ENCODE results near the gene ALK. TPM values are rescaled to one million over a fixed set of nuclear protein-coding genes. Genes with fewer than 3 reads are reported as not detected.

Gene ALK
- total RNA-seq, 3 donors from 2014 or later = not detected

DNA sequence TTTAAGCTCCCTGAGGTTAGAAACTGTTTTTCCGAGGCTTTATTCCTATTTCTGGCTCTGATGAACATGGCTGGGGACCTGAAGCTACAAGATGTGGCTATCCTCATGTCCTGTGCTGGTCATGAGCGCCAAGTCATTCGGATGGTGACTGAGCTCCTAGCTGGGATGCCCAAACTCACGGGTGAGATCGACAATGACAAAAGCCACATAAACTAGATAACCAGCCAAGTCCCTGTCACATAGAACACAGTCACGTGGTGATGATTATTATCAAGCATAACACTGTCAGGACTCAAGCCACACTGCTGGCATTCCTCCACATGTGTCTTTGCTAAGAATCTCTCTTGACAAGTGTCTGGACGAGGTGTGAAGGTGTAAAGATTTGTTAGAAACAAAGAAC, 531.2 kb downstream of the ALK start:
- H3K4me3 Mint-ChIP-seq = no peak overlapping the region
- ATAC-seq (no peak), DNase-seq (no peak)
- peaks cover 39% of the 10 kb centered on the region for H3K27me3 Mint-ChIP-seq (ENCODE audit: low read depth)
- H3K36me3 Mint-ChIP-seq (ENCODE audit: insufficient read depth) = no peaks in the 10 kb centered on the region
- H3K9me3 Mint-ChIP-seq = no peaks in the 10 kb centered on the region
- no peaks in the 10 kb centered on the region for H3K4me1 Mint-ChIP-seq (ENCODE audit: low read depth)

DNA sequence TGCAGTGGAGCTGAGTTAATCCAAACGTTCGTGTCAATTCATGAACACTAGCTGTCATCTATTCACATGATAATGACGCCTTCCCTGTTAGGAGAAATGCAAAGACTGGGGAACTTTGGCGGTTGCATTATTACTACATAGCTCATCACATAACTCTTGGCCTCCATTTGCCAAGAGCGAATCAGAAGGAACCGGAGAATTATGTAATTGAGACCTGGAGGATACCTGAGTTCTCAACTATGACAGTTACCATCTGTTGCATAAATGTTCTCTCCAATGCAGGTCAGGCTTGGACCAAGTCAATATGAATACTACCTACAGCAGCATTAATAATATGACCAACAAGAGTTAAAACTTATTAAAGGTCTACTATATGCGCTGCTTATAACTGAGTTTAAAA, 531.7 kb downstream of the ALK start:
- Mint-ChIP-seq H3K36me3 (ENCODE audit: insufficient read depth) (no peaks in the 10 kb centered on the region), H3K27me3 (ENCODE audit: low read depth) (peaks cover 37% of the 10 kb centered on the region)

DNA sequence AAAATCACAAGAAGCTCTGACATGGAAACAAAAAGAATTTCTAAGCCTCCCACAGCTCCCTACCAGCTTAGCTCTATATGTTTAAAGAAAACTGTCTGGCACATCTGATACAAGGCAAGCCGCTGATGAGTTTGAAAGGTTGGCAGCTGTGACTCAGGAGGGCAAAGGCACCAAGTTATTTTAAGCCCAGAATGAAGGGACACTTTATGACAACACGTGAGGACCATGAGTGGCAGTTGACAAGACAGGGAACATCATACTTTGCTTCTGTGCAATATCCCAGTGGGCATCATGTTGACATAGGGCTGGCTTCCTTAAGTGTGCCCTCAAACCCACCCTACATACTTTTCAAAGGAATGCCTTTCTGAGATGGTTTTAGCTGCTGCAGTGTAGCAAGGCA, 533.3 kb downstream of the ALK start:
- Mint-ChIP-seq H3K9me3 (no peaks in the 10 kb centered on the region), H3K27me3 (ENCODE audit: low read depth) (peaks cover 37% of the 10 kb centered on the region), H3K36me3 (ENCODE audit: insufficient read depth) (no peaks in the 10 kb centered on the region), H3K4me1 (ENCODE audit: low read depth) (no peaks in the 10 kb centered on the region), H3K4me3 (no peak overlapping the region)
- no peak for DNase-seq
- ATAC-seq = no peak

More for the DNA sequence above, 531.7 kb downstream of the ALK start:
- ATAC-seq (no peak), DNase-seq (no peak)
- H3K4me1 Mint-ChIP-seq (ENCODE audit: low read depth) = no peaks in the 10 kb centered on the region
- H3K4me3 Mint-ChIP-seq = no peak overlapping the region
- H3K9me3 Mint-ChIP-seq = no peaks in the 10 kb centered on the region

DNA sequence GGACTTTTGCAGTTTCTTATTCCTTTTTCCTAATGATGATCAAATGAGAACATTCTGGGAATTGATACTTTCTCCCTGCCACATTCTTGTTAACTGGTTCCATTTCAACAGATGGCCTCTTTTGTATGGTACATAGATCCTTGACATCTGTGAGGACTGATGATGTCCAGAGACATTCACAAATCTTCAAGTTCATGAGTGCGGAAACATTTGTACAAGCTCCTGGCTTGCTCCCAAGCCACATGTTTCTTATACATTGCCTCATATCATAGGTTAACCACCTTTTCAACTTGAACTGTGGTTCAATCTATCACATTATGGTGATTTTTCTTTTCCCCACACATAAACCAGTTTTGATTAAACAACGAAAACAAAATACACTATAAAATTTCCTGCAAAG, 538.9 kb downstream of the ALK start:
- H3K4me3 Mint-ChIP-seq = no peak overlapping the region

DNA sequence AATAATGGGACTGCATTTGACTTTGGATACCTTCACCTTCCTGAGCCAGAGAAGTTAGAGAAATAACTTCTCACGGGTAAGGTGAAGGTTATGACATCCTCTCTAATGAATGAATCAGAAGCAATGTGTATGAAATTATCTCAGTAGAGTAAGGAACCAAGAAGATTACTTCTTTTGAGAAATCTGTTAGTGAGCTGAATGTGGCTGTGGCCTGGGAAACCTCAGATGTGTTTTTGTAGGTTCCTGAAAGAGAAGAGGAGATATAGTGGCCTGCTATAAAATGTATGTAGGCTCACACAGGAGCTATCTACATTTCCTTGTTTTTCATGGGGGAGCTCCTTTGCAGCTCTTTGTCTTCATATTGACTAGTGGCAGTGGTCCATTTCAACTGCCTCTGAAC, 543.6 kb downstream of the ALK start:
- Mint-ChIP-seq H3K27me3 (ENCODE audit: low read depth) (peaks cover 11% of the 10 kb centered on the region), H3K36me3 (ENCODE audit: insufficient read depth) (no peaks in the 10 kb centered on the region), H3K4me1 (ENCODE audit: low read depth) (no peaks in the 10 kb centered on the region), H3K9me3 (no peaks in the 10 kb centered on the region), H3K4me3 (no peak overlapping the region)
- DNase-seq = no peak
- no peak for ATAC-seq

More for the DNA sequence above, 538.9 kb downstream of the ALK start:
- no peak for DNase-seq
- Mint-ChIP-seq H3K36me3 (ENCODE audit: insufficient read depth) (no peaks in the 10 kb centered on the region), H3K27me3 (ENCODE audit: low read depth) (peaks cover 24% of the 10 kb centered on the region), H3K9me3 (no peaks in the 10 kb centered on the region), H3K4me1 (ENCODE audit: low read depth) (no peaks in the 10 kb centered on the region)
- ATAC-seq = no peak

DNA sequence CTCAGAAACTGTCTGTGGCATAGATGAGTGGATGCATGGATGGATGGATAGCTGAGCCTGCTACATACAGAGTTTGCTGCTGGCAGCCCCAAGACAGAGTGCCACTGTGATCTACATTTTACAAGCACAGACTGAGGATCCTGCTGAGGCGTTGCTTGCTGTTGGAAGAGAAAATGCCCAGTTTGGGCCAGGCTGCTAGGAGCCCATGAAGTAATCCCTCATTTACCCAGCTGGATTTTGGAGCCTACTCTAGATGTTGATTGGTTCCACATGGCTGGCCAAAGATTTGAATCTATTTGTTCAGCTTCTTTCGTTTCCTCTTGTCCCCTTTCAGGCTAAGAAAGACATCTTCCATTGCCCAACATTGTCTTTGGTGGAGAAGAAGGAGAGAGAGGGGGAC, 544.8 kb downstream of the ALK start:
- ATAC-seq = no peak
- Mint-ChIP-seq H3K9me3 (no peaks in the 10 kb centered on the region), H3K36me3 (ENCODE audit: insufficient read depth) (no peaks in the 10 kb centered on the region), H3K4me1 (ENCODE audit: low read depth) (no peaks in the 10 kb centered on the region), H3K4me3 (no peak overlapping the region), H3K27me3 (ENCODE audit: low read depth) (peaks cover 17% of the 10 kb centered on the region)
- DNase-seq = no peak

DNA sequence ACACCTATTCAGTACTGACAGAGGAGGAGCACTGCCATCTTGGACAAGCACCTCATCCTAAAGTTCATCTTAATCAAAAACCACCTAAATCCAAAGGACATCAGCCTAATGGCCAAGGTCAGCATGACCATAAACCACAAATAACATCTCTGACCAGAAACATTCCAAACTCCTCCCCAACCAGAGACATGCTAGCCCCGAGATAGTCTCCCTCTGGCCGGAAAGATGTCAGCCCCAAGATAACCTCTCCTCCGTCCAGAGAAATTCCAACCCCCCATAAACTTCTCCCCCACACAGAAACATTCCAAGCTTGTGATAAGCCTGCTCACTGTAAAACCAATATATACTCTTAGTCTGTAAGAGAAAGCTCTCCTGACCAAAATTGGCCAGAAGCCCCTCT, 545.5 kb downstream of the ALK start:
- Mint-ChIP-seq H3K4me3 (no peak overlapping the region), H3K9me3 (no peaks in the 10 kb centered on the region), H3K27me3 (ENCODE audit: low read depth) (peaks cover 21% of the 10 kb centered on the region), H3K4me1 (ENCODE audit: low read depth) (no peaks in the 10 kb centered on the region), H3K36me3 (ENCODE audit: insufficient read depth) (no peaks in the 10 kb centered on the region)
- no peak for ATAC-seq
- DNase-seq = no peak

DNA sequence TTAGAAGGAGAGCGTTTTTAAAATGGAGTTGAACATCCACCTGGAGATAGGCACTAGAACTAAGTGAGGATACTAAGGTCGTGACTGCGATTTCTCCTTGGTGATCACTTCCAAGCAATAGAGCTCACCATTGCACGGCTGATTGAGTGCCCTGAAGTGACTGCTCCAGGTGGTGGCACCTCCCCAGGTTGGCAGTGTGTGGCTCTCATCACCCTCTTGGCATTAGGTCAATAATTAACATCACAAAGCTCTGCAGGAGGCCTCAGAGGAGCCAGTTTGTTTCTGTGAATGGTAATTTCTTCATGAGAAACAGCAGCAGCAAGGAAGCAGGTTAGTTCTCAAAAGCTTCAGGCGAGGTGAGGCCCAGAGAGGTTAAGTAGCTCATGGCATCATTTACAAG, 546.6 kb downstream of the ALK start:
- DNase-seq (no peak), ATAC-seq (no peak)
- Mint-ChIP-seq H3K27me3 (ENCODE audit: low read depth) (peaks cover 20% of the 10 kb centered on the region), H3K36me3 (ENCODE audit: insufficient read depth) (no peaks in the 10 kb centered on the region), H3K4me3 (no peak overlapping the region), H3K4me1 (ENCODE audit: low read depth) (no peaks in the 10 kb centered on the region), H3K9me3 (no peaks in the 10 kb centered on the region)

DNA sequence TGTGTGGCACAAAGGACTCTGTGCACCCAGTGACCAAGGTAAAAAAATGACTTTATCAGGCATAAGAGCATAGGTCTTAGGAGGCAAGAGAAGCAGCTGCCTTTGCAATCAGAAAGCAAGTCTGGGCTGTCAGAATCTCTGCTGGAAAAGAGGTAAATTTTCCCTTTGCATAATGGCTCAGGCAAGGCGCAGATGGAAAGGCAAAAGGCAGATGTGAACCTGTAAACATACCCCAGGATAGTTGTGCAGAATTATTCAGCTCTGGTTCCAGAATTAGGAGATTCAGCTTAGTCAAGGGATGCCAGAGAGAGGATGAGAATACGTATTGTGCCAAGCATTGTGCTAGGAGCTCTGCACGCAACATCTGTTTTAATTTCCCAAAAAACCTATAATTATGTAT, 547.5 kb downstream of the ALK start:
- Mint-ChIP-seq H3K27me3 (ENCODE audit: low read depth) (peaks cover 24% of the 10 kb centered on the region), H3K9me3 (no peaks in the 10 kb centered on the region), H3K4me3 (no peak overlapping the region), H3K36me3 (ENCODE audit: insufficient read depth) (no peaks in the 10 kb centered on the region), H3K4me1 (ENCODE audit: low read depth) (no peaks in the 10 kb centered on the region)
- no peak for ATAC-seq
- DNase-seq = no peak

DNA sequence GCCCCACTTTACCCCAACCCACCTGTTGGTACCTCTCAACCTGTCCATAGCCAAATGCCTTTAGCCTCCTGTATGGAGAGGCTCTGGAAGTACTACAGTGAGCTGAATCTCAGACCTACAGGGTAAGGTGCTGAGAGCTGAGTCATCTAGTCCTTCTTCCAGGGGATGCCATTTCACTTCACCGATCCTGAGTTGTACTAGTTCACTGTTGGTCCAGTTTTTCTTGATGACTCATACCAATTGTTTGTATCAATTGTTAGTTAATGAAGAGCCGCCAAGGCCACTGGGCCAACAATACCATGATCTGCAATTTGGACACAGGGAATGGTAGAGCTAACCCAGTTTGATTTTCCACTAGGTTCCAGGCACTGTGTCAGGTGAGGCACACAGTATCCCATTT, 549.2 kb downstream of the ALK start:
- Mint-ChIP-seq H3K4me3 (no peak overlapping the region), H3K4me1 (ENCODE audit: low read depth) (no peaks in the 10 kb centered on the region), H3K9me3 (no peaks in the 10 kb centered on the region), H3K36me3 (ENCODE audit: insufficient read depth) (no peaks in the 10 kb centered on the region), H3K27me3 (ENCODE audit: low read depth) (peaks cover 27% of the 10 kb centered on the region)
- DNase-seq (no peak), ATAC-seq (no peak)

DNA sequence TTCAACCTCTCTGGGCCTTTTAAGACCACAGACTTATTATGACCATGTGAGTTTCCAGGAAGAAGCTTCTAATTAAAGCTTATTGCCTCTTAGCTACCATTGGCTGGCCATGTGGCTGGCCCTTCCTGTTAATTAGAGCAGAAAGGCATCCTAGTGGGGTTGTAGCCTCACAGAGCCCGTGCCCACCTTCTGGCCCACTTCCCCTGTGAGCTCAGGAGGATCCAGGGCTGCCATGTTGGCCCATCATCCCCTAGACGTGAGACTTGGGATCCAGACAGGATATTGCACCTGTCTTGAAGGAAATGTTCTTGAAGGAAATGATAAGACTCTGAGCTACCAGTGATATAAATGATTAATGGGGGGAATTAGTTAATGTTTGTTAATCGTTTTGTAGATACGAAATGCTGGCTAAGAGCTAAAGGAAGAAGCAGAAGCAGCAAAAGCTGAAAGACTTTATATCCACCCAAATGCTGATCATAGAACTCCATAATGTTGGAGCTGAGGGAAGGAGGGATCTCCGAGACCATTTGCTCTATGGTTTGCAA, 550.7 kb downstream of the ALK start:
- H3K27me3 Mint-ChIP-seq (ENCODE audit: low read depth) = peaks cover 30% of the 10 kb centered on the region
- H3K4me3 Mint-ChIP-seq = no peak overlapping the region
- H3K4me1 Mint-ChIP-seq (ENCODE audit: low read depth) = no peaks in the 10 kb centered on the region
- DNase-seq = no peak
- H3K36me3 Mint-ChIP-seq (ENCODE audit: insufficient read depth) = no peaks in the 10 kb centered on the region
- H3K9me3 Mint-ChIP-seq = no peaks in the 10 kb centered on the region
- no peak for ATAC-seq

DNA sequence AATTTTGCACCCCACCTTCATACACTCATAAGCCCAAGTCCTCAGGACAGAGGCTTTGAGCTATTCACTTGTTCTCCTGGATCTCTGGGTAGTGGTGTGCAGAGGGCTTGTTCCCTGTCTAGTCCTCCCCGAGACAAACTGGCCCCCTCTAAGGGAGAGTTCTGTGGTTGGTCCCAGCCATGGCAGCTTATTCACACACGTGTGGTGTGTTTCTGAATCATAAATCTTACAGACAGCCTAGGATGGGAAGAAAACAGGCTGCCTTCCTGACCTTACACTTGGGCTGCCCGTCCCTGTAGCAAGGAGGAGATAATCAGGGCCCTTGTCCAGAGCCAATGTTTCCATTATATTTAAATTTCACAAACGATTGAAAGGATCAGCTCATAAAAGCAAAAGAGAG, 551.2 kb downstream of the ALK start:
- no peaks in the 10 kb centered on the region for H3K9me3 Mint-ChIP-seq
- no peak overlapping the region for H3K4me3 Mint-ChIP-seq
- H3K36me3 Mint-ChIP-seq (ENCODE audit: insufficient read depth) = no peaks in the 10 kb centered on the region
- ATAC-seq (no peak), DNase-seq (no peak)
- no peaks in the 10 kb centered on the region for H3K4me1 Mint-ChIP-seq (ENCODE audit: low read depth)
- H3K27me3 Mint-ChIP-seq (ENCODE audit: low read depth) = peaks cover 30% of the 10 kb centered on the region

DNA sequence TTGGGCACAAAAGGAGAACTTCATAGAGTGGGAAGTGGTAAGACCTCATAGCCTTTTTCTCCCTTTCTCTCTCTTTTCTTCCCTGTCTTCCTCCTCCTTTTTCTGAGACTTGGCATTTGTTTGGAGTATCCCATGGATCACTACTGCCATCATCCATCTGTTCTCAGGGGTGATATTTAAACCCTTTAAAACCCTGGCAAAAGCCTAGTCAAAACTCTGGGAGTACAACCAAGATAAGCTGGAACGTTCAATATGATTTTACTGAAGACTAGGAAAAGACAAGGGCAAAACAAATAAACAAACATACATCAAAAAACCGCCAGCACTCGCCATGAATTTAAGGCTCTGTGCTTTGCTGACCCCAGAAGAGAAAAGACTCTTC, 552.7 kb downstream of the ALK start:
- Mint-ChIP-seq H3K4me3 (no peak overlapping the region), H3K4me1 (ENCODE audit: low read depth) (no peaks in the 10 kb centered on the region), H3K36me3 (ENCODE audit: insufficient read depth) (no peaks in the 10 kb centered on the region), H3K27me3 (ENCODE audit: low read depth) (peaks cover 30% of the 10 kb centered on the region), H3K9me3 (no peaks in the 10 kb centered on the region)
- no peak for DNase-seq
- ATAC-seq = no peak

DNA sequence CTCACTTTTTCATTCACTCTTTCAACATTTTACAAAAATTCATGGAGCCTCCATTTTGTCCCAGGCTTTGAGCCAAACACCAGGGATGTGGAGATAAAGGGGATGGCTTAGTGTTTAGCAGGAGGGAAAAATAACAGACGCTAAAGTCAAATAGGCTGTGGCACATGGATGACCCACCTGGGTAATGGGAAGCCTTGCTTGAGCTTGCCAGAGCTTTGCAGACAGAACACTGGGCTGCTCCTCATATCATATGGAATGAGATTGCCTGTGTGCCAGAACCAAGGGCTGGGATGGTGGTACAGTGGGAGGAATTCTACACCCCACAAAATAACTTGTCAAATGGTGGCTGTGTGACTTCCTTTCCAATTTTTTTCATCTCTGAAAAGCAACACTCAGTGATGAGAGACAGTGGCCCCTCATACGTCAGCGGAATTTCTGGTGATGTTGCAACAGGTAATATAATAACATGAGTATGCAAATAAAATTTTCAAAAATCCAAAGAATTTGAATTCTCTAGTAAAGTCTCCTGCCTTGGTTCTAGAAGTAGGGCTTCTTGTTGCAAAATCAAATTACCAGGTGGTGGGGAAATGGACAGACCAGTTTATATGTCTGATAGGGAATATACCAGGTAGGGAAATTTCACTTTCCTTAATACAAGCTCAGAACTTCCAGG, 553.3 kb downstream of the ALK start:
- H3K27me3 Mint-ChIP-seq (ENCODE audit: low read depth) = peaks cover 30% of the 10 kb centered on the region
- no peaks in the 10 kb centered on the region for H3K36me3 Mint-ChIP-seq (ENCODE audit: insufficient read depth)
- no peaks in the 10 kb centered on the region for H3K4me1 Mint-ChIP-seq (ENCODE audit: low read depth)
- H3K9me3 Mint-ChIP-seq = no peaks in the 10 kb centered on the region
- DNase-seq (no peak), ATAC-seq (no peak)
- H3K4me3 Mint-ChIP-seq = no peak overlapping the region

DNA sequence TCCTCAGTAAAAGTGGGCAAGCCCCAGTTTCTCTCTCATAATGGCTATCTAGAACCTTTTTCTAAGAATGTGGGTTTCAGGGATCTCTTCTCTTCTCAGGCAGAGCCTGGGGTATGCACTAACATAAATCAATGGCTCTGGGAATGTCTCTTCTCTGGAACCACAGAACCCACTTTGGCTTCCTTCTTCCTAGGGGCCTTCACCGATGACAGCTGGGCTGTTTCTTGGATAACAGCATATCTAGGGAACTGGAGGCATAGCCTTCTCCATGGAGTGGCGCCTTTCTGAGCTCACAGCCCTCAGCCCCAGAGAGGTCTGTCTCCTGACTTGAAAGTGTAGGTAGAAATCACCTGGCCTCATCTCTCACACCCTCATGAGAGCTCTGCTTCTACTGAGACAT, 558.3 kb downstream of the ALK start:
- ATAC-seq (no peak), DNase-seq (no peak)
- Mint-ChIP-seq H3K4me3 (no peak overlapping the region), H3K27me3 (ENCODE audit: low read depth) (peaks cover 10% of the 10 kb centered on the region), H3K36me3 (ENCODE audit: insufficient read depth) (no peaks in the 10 kb centered on the region), H3K4me1 (ENCODE audit: low read depth) (no peaks in the 10 kb centered on the region), H3K9me3 (no peaks in the 10 kb centered on the region)
